Thoracic aorta (tissue), 2 donors: ENCODE results near the gene NLRC5. TPM values are rescaled to one million over a fixed set of nuclear protein-coding genes. Genes with fewer than 3 reads are reported as not detected.

Experiments used
- ATAC-seq: fragments of 150-250 bp; one replicate; pipeline ENCODE4 v1.8.0; 2017; ENCODE audit warnings: low read depth; ENCODE audit not compliant: insufficient number of reproducible peaks, low FRiP score
- DNase-seq: peaks from one replicate; pipeline ENCODE4 v3.0.0-alpha.2; 2020; ENCODE audit warnings: low spot score
- H3K27ac ChIP-seq, 2 donors: fragments of 200-600 bp; sonication (generic); 1 replicate in 1 of 2; 2 replicates in 1 of 2; pipeline ENCODE4 v1.5.1; 2016; ENCODE audit warnings: mild to moderate bottlenecking in 2 of 2, moderate library complexity in 2 of 2
- H3K27me3 ChIP-seq: fragments of 200-600 bp; sonication (generic); replicated peaks from 2 replicates; pipeline ENCODE4 v1.6.0; 2016; ENCODE audit warnings: mild to moderate bottlenecking; ENCODE audit not compliant: insufficient read depth
- H3K36me3 ChIP-seq: fragments of 200-600 bp; sonication (generic); one replicate; pipeline ENCODE4 v1.5.1; 2016
- H3K4me1 ChIP-seq, 2 donors: fragments of 200-600 bp; sonication (generic); 1 replicate in 1 of 2; 2 replicates in 1 of 2; pipeline versions ENCODE4 v1.5.1 to v1.6.0; 2016; ENCODE audit warnings: low read depth in 2 of 2, mild to moderate bottlenecking in 1 of 2; ENCODE audit not compliant: control insufficient read depth in 1 of 2
- H3K4me3 ChIP-seq: fragments of 200-600 bp; sonication (generic); 2 replicates; pipeline ENCODE4 v1.5.1; 2016; ENCODE audit warnings: mild to moderate bottlenecking
- H3K9me3 ChIP-seq: fragments of 200-600 bp; sonication (generic); 2 replicates; pipeline ENCODE4 v1.5.1; 2016
- total RNA-seq, 2 donors: library from RNA; depleted of rRNA; stranded (reverse); fragments of >200 nt; gene quantifications; one replicate each; pipeline versions ENCODE4 v1.1.0 to v1.2.3, GENCODE V29; 2016
- TF ChIP-seq, protein P1 (sequence below): fragments of 200-600 bp; sonication (generic); IDR thresholded peaks from one replicate; pipeline ENCODE4 v1.5.1; 2019; ENCODE audit warnings: antibody characterized with exemption

The NLRC5 gene
- total RNA-seq, 2 donors from 2014 or later: 51.0 to 54.4 TPM

DNA sequence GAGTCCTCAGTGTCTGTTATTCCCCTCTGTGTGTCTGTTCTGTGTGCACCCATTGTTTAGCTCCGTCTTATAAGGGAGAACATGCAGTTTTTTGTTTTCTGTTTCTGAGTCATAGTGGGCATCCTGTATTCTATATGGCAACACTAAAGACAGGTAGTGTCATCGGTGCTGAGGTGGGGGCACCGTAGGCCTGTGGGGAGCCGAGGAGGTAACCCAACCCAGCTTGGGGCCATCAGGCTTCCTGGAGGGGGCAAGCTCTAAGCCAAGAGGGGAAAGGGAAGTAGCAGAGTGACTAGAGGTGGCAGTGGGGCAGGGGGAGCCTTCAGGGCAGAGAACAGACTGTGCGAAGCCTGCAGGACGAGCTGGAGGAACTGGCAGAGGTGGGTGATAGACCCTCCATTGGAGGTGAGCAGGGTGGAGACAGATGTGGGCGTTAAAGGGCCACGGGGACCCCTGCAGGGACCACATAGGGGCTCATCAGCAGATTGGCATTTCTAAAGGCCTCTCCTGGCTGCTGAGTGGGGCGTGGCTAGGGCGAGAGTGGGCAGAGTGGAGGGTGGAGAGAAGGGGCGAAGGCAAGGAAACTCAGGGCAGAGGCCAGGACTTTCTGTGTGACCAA lies 139.5 kb downstream of the NLRC5 start:
- no peak overlapping the region for H3K27ac ChIP-seq
- no peak for DNase-seq
- no peak for ATAC-seq
- H3K4me1 ChIP-seq: no peaks in the 10 kb centered on the region
- TF ChIP-seq, protein P1, sequence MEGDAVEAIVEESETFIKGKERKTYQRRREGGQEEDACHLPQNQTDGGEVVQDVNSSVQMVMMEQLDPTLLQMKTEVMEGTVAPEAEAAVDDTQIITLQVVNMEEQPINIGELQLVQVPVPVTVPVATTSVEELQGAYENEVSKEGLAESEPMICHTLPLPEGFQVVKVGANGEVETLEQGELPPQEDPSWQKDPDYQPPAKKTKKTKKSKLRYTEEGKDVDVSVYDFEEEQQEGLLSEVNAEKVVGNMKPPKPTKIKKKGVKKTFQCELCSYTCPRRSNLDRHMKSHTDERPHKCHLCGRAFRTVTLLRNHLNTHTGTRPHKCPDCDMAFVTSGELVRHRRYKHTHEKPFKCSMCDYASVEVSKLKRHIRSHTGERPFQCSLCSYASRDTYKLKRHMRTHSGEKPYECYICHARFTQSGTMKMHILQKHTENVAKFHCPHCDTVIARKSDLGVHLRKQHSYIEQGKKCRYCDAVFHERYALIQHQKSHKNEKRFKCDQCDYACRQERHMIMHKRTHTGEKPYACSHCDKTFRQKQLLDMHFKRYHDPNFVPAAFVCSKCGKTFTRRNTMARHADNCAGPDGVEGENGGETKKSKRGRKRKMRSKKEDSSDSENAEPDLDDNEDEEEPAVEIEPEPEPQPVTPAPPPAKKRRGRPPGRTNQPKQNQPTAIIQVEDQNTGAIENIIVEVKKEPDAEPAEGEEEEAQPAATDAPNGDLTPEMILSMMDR: no peak
- H3K4me3 ChIP-seq: no peak overlapping the region
- peaks cover 2% of the 10 kb centered on the region for H3K36me3 ChIP-seq
- no peaks in the 10 kb centered on the region for H3K27me3 ChIP-seq
- no peaks in the 10 kb centered on the region for H3K9me3 ChIP-seq

DNA sequence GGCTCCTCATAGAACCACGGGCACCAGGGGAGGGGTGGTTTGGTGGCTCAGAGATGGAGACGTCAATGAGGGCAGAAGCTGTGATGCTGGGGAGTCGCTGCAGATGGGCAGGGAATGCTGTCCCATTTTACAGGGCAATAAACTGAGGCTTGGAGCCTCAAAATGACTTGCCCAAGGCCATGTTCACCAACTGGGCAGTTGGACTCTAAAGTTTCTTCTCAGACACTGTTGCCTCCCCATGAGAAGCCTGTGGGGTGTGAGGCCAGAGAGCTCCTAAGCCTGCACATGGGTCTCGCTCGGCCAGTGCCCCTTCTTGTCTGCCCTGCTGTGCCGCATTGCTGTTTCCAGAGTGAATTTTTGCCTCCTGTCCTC lies 141.6 kb downstream of the NLRC5 start:
- H3K27me3 ChIP-seq: no peaks in the 10 kb centered on the region
- no peaks in the 10 kb centered on the region for H3K9me3 ChIP-seq
- DNase-seq (no peak), ATAC-seq (no peak)
- peaks cover 2% of the 10 kb centered on the region for H3K36me3 ChIP-seq
- TF ChIP-seq, protein P1: no peak
- H3K4me3 ChIP-seq: no peak overlapping the region
- H3K27ac ChIP-seq: no peak overlapping the region
- H3K4me1 ChIP-seq: no peaks in the 10 kb centered on the region

DNA sequence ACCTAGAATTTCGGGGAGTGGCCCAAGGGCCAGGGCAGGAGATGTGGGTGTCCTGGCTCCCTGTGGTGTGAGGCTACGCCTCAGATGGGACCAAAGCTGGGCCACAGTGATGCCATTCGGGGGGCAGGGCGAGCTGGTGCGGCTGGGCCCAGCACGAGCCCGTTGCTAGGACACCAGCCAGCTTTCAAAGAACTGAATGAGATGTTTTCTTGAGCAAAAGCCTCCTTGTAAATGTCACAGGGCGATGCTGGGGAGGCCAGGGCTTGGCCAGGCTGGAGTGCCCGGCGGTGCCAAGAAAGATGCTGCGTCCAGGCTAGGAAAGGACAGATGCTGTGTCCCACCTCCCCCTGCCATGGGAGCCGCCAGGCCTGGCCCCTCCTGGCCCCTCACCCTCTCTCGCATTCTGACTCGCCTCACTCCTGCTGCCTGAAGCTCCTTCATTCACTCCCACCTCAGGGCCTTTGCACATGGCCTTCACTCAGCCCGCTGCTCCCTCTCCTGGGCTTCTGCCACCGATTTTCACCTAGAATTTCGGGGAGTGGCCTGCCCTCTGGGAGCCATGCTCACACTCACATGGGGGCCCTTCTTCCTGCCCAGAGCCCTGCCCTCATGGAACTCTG lies 142.1 kb downstream of the NLRC5 start:
- H3K27me3 ChIP-seq: no peaks in the 10 kb centered on the region
- no peaks in the 10 kb centered on the region for H3K9me3 ChIP-seq
- H3K4me1 ChIP-seq: no peaks in the 10 kb centered on the region
- DNase-seq (no peak), ATAC-seq (no peak)
- TF ChIP-seq, protein P1: no peak
- H3K36me3 ChIP-seq: no peaks in the 10 kb centered on the region
- H3K4me3 ChIP-seq: no peak overlapping the region
- no peak overlapping the region for H3K27ac ChIP-seq

DNA sequence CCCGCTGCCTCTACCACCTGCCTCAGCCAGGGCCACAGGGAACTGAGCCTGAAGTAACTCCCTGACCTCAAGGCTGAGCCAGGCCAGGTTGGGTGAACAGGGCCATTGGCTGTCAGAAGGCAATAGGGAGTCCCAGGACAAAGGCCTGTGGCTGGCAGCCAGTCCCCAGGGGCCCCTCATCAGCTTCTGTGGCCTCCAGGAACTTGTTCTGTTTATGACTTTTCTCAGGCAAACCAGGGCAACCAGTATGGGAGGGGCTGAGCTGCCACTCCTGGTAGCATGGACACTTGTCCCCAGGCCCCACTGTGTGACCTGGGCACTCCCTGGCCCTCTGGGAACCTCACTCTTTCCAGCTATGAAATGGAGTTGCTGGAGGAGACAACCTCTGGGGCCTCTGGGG lies 143.1 kb downstream of the NLRC5 start:
- Histone ChIP-seq H3K27me3 (no peaks in the 10 kb centered on the region), H3K9me3 (no peaks in the 10 kb centered on the region), H3K27ac (no peak overlapping the region), H3K36me3 (no peaks in the 10 kb centered on the region), H3K4me3 (no peak overlapping the region), H3K4me1 (no peaks in the 10 kb centered on the region)
- DNase-seq (no peak), ATAC-seq (no peak)
- TF ChIP-seq, protein P1: no peak

DNA sequence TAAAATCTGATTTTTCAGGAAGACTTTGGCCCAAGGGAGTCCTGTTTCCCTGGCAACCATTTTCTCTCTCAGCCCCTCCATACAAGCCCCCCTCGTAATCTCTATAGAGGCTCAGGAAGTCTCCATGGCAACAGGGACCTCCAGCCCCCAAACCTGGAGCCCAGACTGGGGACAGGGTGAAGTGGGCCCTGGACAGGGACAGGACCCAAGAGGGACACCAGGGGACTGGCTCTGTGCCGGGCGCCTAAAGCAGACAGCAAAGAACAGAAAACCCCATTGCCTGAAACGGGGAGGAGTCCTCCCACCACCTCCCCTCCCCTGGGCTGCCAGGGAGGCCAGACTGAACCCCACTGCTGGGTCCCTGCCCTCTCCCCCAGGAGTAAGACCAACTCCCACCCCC lies 143.7 kb downstream of the NLRC5 start:
- TF ChIP-seq, protein P1: no peak
- H3K36me3 ChIP-seq: no peaks in the 10 kb centered on the region
- no peak overlapping the region for H3K4me3 ChIP-seq
- H3K9me3 ChIP-seq: no peaks in the 10 kb centered on the region
- no peaks in the 10 kb centered on the region for H3K4me1 ChIP-seq
- ATAC-seq: no peak
- no peak for DNase-seq
- H3K27me3 ChIP-seq: no peaks in the 10 kb centered on the region
- H3K27ac ChIP-seq: no peak overlapping the region

Other genes starting within 250 kb of the NLRC5 start
- gene SLC12A3, start 124.3 kb upstream of the NLRC5 start, total RNA-seq: not detected
- gene HERPUD1, start 57.4 kb upstream of the NLRC5 start, total RNA-seq: 100 to 1,000 TPM; 220 to 232 TPM
- not detected for gene CETP, start 27.6 kb upstream of the NLRC5 start, total RNA-seq
- 10 to 100 TPM; 28.3 to 47.4 TPM for gene CPNE2, start 103.0 kb downstream of the NLRC5 start, total RNA-seq
- 10 to 100 TPM; 39.1 to 64.8 TPM for gene PSME3IP1, start 196.5 kb downstream of the NLRC5 start, total RNA-seq
- 10 to 100 TPM; 28.7 to 32.5 TPM for gene RSPRY1, start 196.8 kb downstream of the NLRC5 start, total RNA-seq